SH-SY5Y (cell line): ENCODE data around the gene GALNS.

Experiments
- GATA2 ChIP-seq: IDR thresholded peaks from 2 replicates; pipeline ENCODE4 v1.6.1; 2011; ENCODE audit warnings: mild to moderate bottlenecking, low read depth, low read length
- GATA3 ChIP-seq: IDR thresholded peaks from 2 replicates; pipeline ENCODE4 v1.6.1; 2011; ENCODE audit warnings: low read depth, mild to moderate bottlenecking, low read length, moderate library complexity

- TF ChIP-seq GATA2 (no peak), GATA3 (no peak)
Measured at GRCh38 chr16:88837806-88838205, 18.9 kb downstream of the GALNS start.
